Astrocyte (in vitro differentiated cells and primary cell): ENCODE measurements around the gene CNOT4. TPM values are rescaled to one million over a fixed set of nuclear protein-coding genes. Genes with fewer than 3 reads are reported as not detected.

ENCODE experiments used
- DNase-seq: peaks from one replicate; pipeline ENCODE4 v3.0.0-alpha.2; 2010; ENCODE audit warnings: low read depth
- FAIRE-seq: peaks from 2 replicates; lab custom pipeline; 2011; peaks lifted over from hg19 to GRCh38; lab: Jason Lieb, UNC
- H2AFZ ChIP-seq: 2 replicates; pipeline ENCODE4 v1.6.0; 2012; ENCODE audit warnings: low read depth, low read length, inconsistent platforms
- H3K27ac ChIP-seq: 2 replicates; pipeline ENCODE4 v1.5.1; 2011; ENCODE audit warnings: low read depth, low read length, inconsistent platforms
- H3K27me3 ChIP-seq: 2 replicates; pipeline ENCODE4 v1.6.0; 2011; ENCODE audit warnings: low read length, inconsistent platforms; ENCODE audit not compliant: insufficient read depth
- H3K36me3 ChIP-seq: 2 replicates; pipeline ENCODE4 v1.5.1; 2011; ENCODE audit warnings: low read length, inconsistent platforms; ENCODE audit not compliant: insufficient read depth
- H3K4me1 ChIP-seq: 2 replicates; pipeline ENCODE4 v1.5.1; 2011; ENCODE audit warnings: low read length, inconsistent platforms; ENCODE audit not compliant: insufficient read depth
- H3K4me2 ChIP-seq: 2 replicates; pipeline ENCODE4 v1.6.0; 2012; ENCODE audit warnings: low read length, inconsistent platforms
- H3K4me3 ChIP-seq: 2 replicates; pipeline ENCODE4 v1.5.1; 2011; ENCODE audit warnings: low read depth, mild to moderate bottlenecking, low read length, inconsistent platforms; ENCODE audit not compliant: insufficient read depth
- H3K79me2 ChIP-seq: 2 replicates; pipeline ENCODE4 v1.6.0; 2012; ENCODE audit warnings: mild to moderate bottlenecking, low read length, inconsistent platforms; ENCODE audit not compliant: insufficient read depth
- H3K9ac ChIP-seq: 2 replicates; pipeline ENCODE4 v1.6.0; 2012; ENCODE audit warnings: mild to moderate bottlenecking, low read length, inconsistent platforms
- H3K9me3 ChIP-seq: 2 replicates; pipeline ENCODE4 v1.5.1; 2012; ENCODE audit warnings: low read depth, mild to moderate bottlenecking, low read length, inconsistent platforms; ENCODE audit not compliant: insufficient read depth
- H4K20me1 ChIP-seq: 2 replicates; pipeline ENCODE4 v1.6.0; 2012; ENCODE audit warnings: low read length, inconsistent platforms; ENCODE audit not compliant: insufficient read depth
- H3K27ac Mint-ChIP-seq: one replicate; pipeline ENCODE4 v1.8.0; 2021; ENCODE audit warnings: mild to moderate bottlenecking, mixed read lengths; ENCODE audit not compliant: unreplicated experiment
- H3K27me3 Mint-ChIP-seq: one replicate; pipeline ENCODE4 v1.8.0; 2021; ENCODE audit warnings: low read depth, mixed read lengths; ENCODE audit not compliant: unreplicated experiment
- H3K36me3 Mint-ChIP-seq: one replicate; pipeline ENCODE4 v1.8.0; 2021; ENCODE audit warnings: low read depth, mixed read lengths; ENCODE audit not compliant: unreplicated experiment
- H3K4me1 Mint-ChIP-seq: one replicate; pipeline ENCODE4 v1.8.0; 2021; ENCODE audit warnings: low read depth, mixed read lengths; ENCODE audit not compliant: unreplicated experiment
- H3K4me3 Mint-ChIP-seq: one replicate; pipeline ENCODE4 v1.8.0; 2021; ENCODE audit warnings: mild to moderate bottlenecking, moderate library complexity, mixed read lengths; ENCODE audit not compliant: unreplicated experiment
- H3K9me3 Mint-ChIP-seq: one replicate; pipeline ENCODE4 v1.8.0; 2021; ENCODE audit warnings: mild to moderate bottlenecking, mixed read lengths; ENCODE audit not compliant: unreplicated experiment
- CTCF ChIP-seq: IDR thresholded peaks from 2 replicates; pipeline ENCODE4 v1.5.1; 2011; ENCODE audit warnings: low read depth, mild to moderate bottlenecking, inconsistent platforms, low read length, moderate library complexity; ENCODE audit not compliant: insufficient read depth
- EZH2 ChIP-seq: IDR thresholded peaks from 2 replicates; pipeline ENCODE4 v1.6.1; 2012; ENCODE audit warnings: mild to moderate bottlenecking, low read length, inconsistent platforms; ENCODE audit not compliant: insufficient read depth
- total RNA-seq: library from RNA; stranded (reverse); gene quantifications from 2 replicates; pipeline ENCODE4 v1.2.1, GENCODE V29; 2021

The CNOT4 gene
- total RNA-seq, 1 donor from 2014 or later, result 24.9 TPM

GRCh38 chr7:135320268-135320667 lies 189.6 kb downstream of the CNOT4 start:
- H3K9me3 Mint-ChIP-seq, result no peaks in the 10 kb centered on the region
- FAIRE-seq (no peak), DNase-seq (peak; percentile 83)
- peaks cover 9% of the 10 kb centered on the region for H3K27me3 Mint-ChIP-seq
- no peaks in the 10 kb centered on the region for H3K36me3 Mint-ChIP-seq
- Histone ChIP-seq H3K9ac (no peak overlapping the region), H3K36me3 (no peaks in the 10 kb centered on the region), H2AFZ (no peak overlapping the region), H3K79me2 (no peaks in the 10 kb centered on the region), H4K20me1 (no peaks in the 10 kb centered on the region), H3K9me3 (no peaks in the 10 kb centered on the region), H3K27me3 (no peaks in the 10 kb centered on the region), H3K4me1 (peaks cover 19% of the 10 kb centered on the region), H3K4me3 (no peak overlapping the region), H3K4me2 (peak overlapping the region; percentile 51), H3K27ac (peak overlapping the region; percentile 20)
- H3K4me3 Mint-ChIP-seq, result no peak overlapping the region
- no peak for TF ChIP-seq CTCF
- no peak for TF ChIP-seq EZH2
- H3K4me1 Mint-ChIP-seq, result peaks cover 11% of the 10 kb centered on the region
- H3K27ac Mint-ChIP-seq, result no peak overlapping the region

- Histone ChIP-seq H2AFZ (peak overlapping the region; percentile 6), H3K79me2 (no peaks in the 10 kb centered on the region), H3K9ac (no peak overlapping the region), H3K36me3 (no peaks in the 10 kb centered on the region), H3K4me3 (no peak overlapping the region), H3K9me3 (no peaks in the 10 kb centered on the region), H3K27me3 (no peaks in the 10 kb centered on the region), H4K20me1 (no peaks in the 10 kb centered on the region), H3K4me2 (no peak overlapping the region), H3K27ac (no peak overlapping the region), H3K4me1 (peaks cover 19% of the 10 kb centered on the region)
- Mint-ChIP-seq H3K4me1 (peaks cover 11% of the 10 kb centered on the region), H3K36me3 (no peaks in the 10 kb centered on the region), H3K27me3 (peaks cover 23% of the 10 kb centered on the region), H3K27ac (no peak overlapping the region), H3K4me3 (no peak overlapping the region), H3K9me3 (no peaks in the 10 kb centered on the region)
- no peak for FAIRE-seq
- no peak for TF ChIP-seq EZH2
- TF ChIP-seq CTCF, result no peak
- DNase-seq, result no peak
Observed at GRCh38 chr7:135317676-135318325, 192.1 kb downstream of the CNOT4 start.

- peaks cover 28% of the 10 kb centered on the region for H3K27me3 Mint-ChIP-seq
Observed at GRCh38 chr7:135316648-135317313, 193.1 kb downstream of the CNOT4 start.

More at GRCh38 chr7:135316648-135317313, 193.1 kb downstream of the CNOT4 start:
- H3K9me3 ChIP-seq, result no peaks in the 10 kb centered on the region
- no peak for FAIRE-seq
- peaks cover 11% of the 10 kb centered on the region for H3K4me1 Mint-ChIP-seq
- no peaks in the 10 kb centered on the region for H3K36me3 ChIP-seq
- no peak overlapping the region for H3K27ac Mint-ChIP-seq
- no peaks in the 10 kb centered on the region for H3K79me2 ChIP-seq
- no peak overlapping the region for H3K4me3 ChIP-seq
- H3K9me3 Mint-ChIP-seq, result no peaks in the 10 kb centered on the region
- peaks cover 18% of the 10 kb centered on the region for H3K4me1 ChIP-seq
- no peak overlapping the region for H3K4me3 Mint-ChIP-seq
- H3K27ac ChIP-seq, result no peak overlapping the region
- no peaks in the 10 kb centered on the region for H3K27me3 ChIP-seq
- H3K36me3 Mint-ChIP-seq, result no peaks in the 10 kb centered on the region
- H3K4me2 ChIP-seq, result no peak overlapping the region
- no peak for DNase-seq
- H4K20me1 ChIP-seq, result no peaks in the 10 kb centered on the region
- no peak overlapping the region for H3K9ac ChIP-seq
- TF ChIP-seq EZH2 (no peak), CTCF (no peak)
- H2AFZ ChIP-seq, result no peak overlapping the region
